Kidney epithelial cell (primary cell): ENCODE data around the gene ATXN7L2. TPM values are rescaled to one million over a fixed set of nuclear protein-coding genes. Genes with fewer than 3 reads are reported as not detected.

ENCODE experiments used
- DNase-seq: peaks from one replicate; pipeline ENCODE4 v3.0.0-alpha.2; 2010; ENCODE audit warnings: low read depth
- H3K27me3 ChIP-seq: 2 replicates; pipeline ENCODE4 v1.6.0; 2011; ENCODE audit warnings: low read length; ENCODE audit not compliant: control insufficient read depth, insufficient read depth
- H3K36me3 ChIP-seq: 2 replicates; pipeline ENCODE4 v1.5.1; 2011; ENCODE audit warnings: low read length; ENCODE audit not compliant: control insufficient read depth, insufficient read depth
- H3K4me3 ChIP-seq: 2 replicates; pipeline ENCODE4 v1.5.1; 2011; ENCODE audit warnings: low read depth, mild to moderate bottlenecking, control low read depth, low read length
- CTCF ChIP-seq: IDR thresholded peaks from 2 replicates; pipeline ENCODE4 v1.5.1; 2011; ENCODE audit warnings: mild to moderate bottlenecking, moderate library complexity, low read length, control low read depth, inconsistent platforms; ENCODE audit not compliant: insufficient read depth, poor library complexity, severe bottlenecking
- total RNA-seq: library from RNA; depleted of rRNA; stranded (reverse); fragments of >200 nt; gene quantifications from 2 replicates; pipeline ENCODE4 v1.2.3, GENCODE V29; 2015

Gene ATXN7L2
- total RNA-seq, 1 donor from 2014 or later = 6.7 TPM

GRCh38 chr1:109501644-109502363 lies 18.1 kb downstream of the ATXN7L2 start:
- DNase-seq = no peak
- TF ChIP-seq CTCF = no peak
- Histone ChIP-seq H3K36me3 (no peaks in the 10 kb centered on the region), H3K27me3 (no peaks in the 10 kb centered on the region), H3K4me3 (no peak overlapping the region)

DNA sequence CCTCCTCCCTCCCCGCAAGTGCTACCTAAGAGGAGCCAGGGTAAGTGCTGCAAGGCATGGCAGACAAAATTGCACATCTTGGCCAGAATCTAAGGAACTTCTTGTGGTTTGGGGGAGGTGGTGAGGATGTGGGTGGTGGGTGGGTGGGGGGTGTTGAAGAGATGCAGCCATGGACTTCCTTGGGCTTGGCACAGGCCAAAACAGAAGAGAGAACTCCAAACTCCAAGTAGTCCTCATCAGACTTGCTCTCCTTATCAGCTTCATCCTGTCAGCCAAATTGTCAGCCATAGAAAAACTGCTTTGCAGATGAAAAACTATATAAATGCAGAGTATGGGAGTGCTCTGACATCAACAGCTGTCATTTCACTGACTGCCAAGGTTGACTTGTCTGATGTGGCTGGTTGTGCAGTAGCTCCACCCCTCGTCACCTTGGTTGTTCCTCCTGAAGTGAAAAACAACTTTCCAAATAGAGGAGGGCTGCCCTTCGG lies 18.7 kb downstream of the ATXN7L2 start:
- no peak overlapping the region for H3K4me3 ChIP-seq
- no peak for TF ChIP-seq CTCF
- H3K27me3 ChIP-seq = no peaks in the 10 kb centered on the region
- DNase-seq = no peak
- no peaks in the 10 kb centered on the region for H3K36me3 ChIP-seq

- no peak for TF ChIP-seq CTCF
Observed at GRCh38 chr1:109503935-109504334, 20.2 kb downstream of the ATXN7L2 start.

GRCh38 chr1:109504974-109505373 lies 21.3 kb downstream of the ATXN7L2 start:
- no peak overlapping the region for H3K4me3 ChIP-seq
- DNase-seq = no peak
- no peak for TF ChIP-seq CTCF
- H3K27me3 ChIP-seq = no peaks in the 10 kb centered on the region
- no peaks in the 10 kb centered on the region for H3K36me3 ChIP-seq

More at GRCh38 chr1:109503935-109504334, 20.2 kb downstream of the ATXN7L2 start:
- H3K4me3 ChIP-seq = no peak overlapping the region
- no peak for DNase-seq
- H3K36me3 ChIP-seq = no peaks in the 10 kb centered on the region
- H3K27me3 ChIP-seq = no peaks in the 10 kb centered on the region

DNA sequence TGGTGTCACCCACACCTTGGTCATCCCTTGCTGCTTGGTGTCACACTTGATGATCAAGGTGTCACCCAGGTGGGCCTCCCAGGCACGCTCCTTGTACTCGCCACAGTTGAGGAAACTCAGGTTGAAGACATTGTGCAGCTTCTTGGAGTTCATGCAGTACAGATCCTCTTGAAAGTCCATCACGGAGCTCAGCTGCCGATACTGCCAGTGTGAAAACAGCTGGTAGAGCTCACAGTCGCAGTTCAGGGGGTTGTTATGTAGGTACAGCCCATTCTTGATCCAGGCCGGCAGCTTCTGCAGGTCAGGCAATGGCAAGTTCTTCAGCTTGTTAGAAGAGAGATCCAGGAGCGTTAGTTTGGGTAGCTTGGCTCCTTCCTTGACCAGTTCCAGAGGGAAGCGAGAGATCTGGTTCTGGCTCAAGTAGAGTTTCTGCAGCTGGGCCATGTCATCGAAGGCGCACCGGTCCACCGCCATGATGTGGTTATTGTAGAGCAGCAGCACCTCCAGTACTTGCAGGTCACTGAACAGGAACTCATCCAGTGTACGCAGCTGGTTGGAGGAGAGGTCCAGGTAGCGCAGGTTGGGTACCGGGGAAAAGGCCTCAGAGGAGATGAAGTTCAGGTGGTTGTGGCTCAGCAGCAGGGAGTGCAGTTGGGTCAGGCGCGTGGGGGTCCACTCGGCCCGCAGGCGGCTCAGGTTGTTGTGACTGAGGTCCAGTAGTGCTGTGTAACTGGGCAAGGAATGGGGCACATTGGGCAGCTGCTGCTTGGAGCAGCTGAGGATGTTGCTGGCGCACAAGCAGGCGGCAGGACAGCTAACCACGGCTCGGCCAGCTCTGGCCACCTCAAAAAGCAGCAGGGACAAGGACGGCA lies 24.5 kb downstream of the ATXN7L2 start:
- no peak for TF ChIP-seq CTCF
- H3K27me3 ChIP-seq = peaks cover 5% of the 10 kb centered on the region
- H3K4me3 ChIP-seq = no peak overlapping the region
- H3K36me3 ChIP-seq = no peaks in the 10 kb centered on the region
- DNase-seq = no peak
